Mesenchymal stem cell (in vitro differentiated cells and primary cell): ENCODE results near the gene TBXT. TPM values are rescaled to one million over a fixed set of nuclear protein-coding genes. Genes with fewer than 3 reads are reported as not detected.

Source experiments
- DNase-seq: peaks from one replicate; pipeline ENCODE4 v3.0.0-alpha.2; 2013
- H2AFZ ChIP-seq: one replicate; pipeline ENCODE4 v1.6.1; 2013; ENCODE audit warnings: low read depth, mild to moderate bottlenecking, control low read depth, inconsistent platforms, low read length, moderate library complexity
- H2AK5ac ChIP-seq: 2 replicates; pipeline ENCODE4 v1.6.1; 2013; ENCODE audit warnings: low read length, moderate library complexity, mild to moderate bottlenecking, inconsistent platforms; ENCODE audit not compliant: severe bottlenecking
- H2BK120ac ChIP-seq: one replicate; pipeline ENCODE4 v1.6.1; 2013; ENCODE audit warnings: low read depth, mild to moderate bottlenecking, inconsistent platforms, low read length, moderate library complexity
- H2BK12ac ChIP-seq, 2 experiments: one replicate each; pipeline ENCODE4 v1.6.1; 2013; ENCODE audit warnings: inconsistent platforms in 2 of 2, low read length in 2 of 2, mild to moderate bottlenecking in 2 of 2, moderate library complexity in 2 of 2, control low read depth in 1 of 2
- H2BK15ac ChIP-seq: one replicate; pipeline ENCODE4 v1.6.1; 2013; ENCODE audit warnings: mild to moderate bottlenecking, low read depth, inconsistent platforms; ENCODE audit not compliant: poor library complexity, severe bottlenecking
- H2BK5ac ChIP-seq: 2 replicates; pipeline ENCODE4 v1.6.1; 2013; ENCODE audit warnings: low read depth, mild to moderate bottlenecking, low read length, control low read depth, inconsistent platforms; ENCODE audit not compliant: poor library complexity, severe bottlenecking
- H3K14ac ChIP-seq, 2 experiments: one replicate each; pipeline ENCODE4 v1.6.1; 2013; ENCODE audit warnings: inconsistent platforms in 2 of 2, low read length in 2 of 2, control low read depth in 1 of 2, mild to moderate bottlenecking in 1 of 2, moderate library complexity in 1 of 2
- H3K18ac ChIP-seq, 2 experiments: one replicate each; pipeline ENCODE4 v1.6.1; 2013; ENCODE audit warnings: inconsistent platforms in 2 of 2, low read length in 2 of 2, control low read depth in 1 of 2, low read depth in 1 of 2, mild to moderate bottlenecking in 1 of 2
- H3K23ac ChIP-seq, 2 experiments: one replicate each; pipeline ENCODE4 v1.6.1; 2013; ENCODE audit warnings: inconsistent platforms in 2 of 2, low read length in 2 of 2, mild to moderate bottlenecking in 2 of 2, moderate library complexity in 2 of 2, control low read depth in 1 of 2
- H3K27ac ChIP-seq: 2 replicates; pipeline ENCODE4 v1.5.1; 2013; ENCODE audit warnings: mild to moderate bottlenecking, moderate library complexity, low read length, control low read depth, inconsistent platforms; ENCODE audit not compliant: poor library complexity, severe bottlenecking
- H3K27me3 ChIP-seq, 2 experiments: 2 replicates each; pipeline versions ENCODE4 v1.6.1 to v1.7.0; 2013; ENCODE audit warnings: low read length in 2 of 2, mild to moderate bottlenecking in 2 of 2, moderate library complexity in 2 of 2, control low read depth in 1 of 2, inconsistent platforms in 1 of 2; ENCODE audit not compliant: control insufficient read depth in 1 of 2, insufficient read depth in 1 of 2
- H3K36me3 ChIP-seq, 2 experiments: 2 replicates each; pipeline versions ENCODE4 v1.6.1 to v1.7.0; 2013; ENCODE audit warnings: low read length in 2 of 2, control low read depth in 1 of 2, inconsistent platforms in 1 of 2, low read depth in 1 of 2, mild to moderate bottlenecking in 1 of 2; ENCODE audit not compliant: insufficient read depth in 2 of 2, control insufficient read depth in 1 of 2
- H3K4ac ChIP-seq, 2 experiments: one replicate each; pipeline ENCODE4 v1.6.1; 2013; ENCODE audit warnings: inconsistent platforms in 2 of 2, low read length in 2 of 2, mild to moderate bottlenecking in 2 of 2, moderate library complexity in 2 of 2, control low read depth in 1 of 2, low read depth in 1 of 2
- H3K4me1 ChIP-seq: 2 replicates; pipeline ENCODE4 v1.6.1; 2013; ENCODE audit warnings: low read depth, low read length, control low read depth; ENCODE audit not compliant: control insufficient read depth, insufficient read depth
- H3K4me2 ChIP-seq: 2 replicates; pipeline ENCODE4 v1.6.1; 2013; ENCODE audit warnings: low read length, mild to moderate bottlenecking, inconsistent platforms; ENCODE audit not compliant: poor library complexity, severe bottlenecking
- H3K4me3 ChIP-seq, 2 experiments: 2 replicates each; pipeline versions ENCODE4 v1.5.1 to v1.7.0; 2013; ENCODE audit warnings: low read length in 2 of 2, mild to moderate bottlenecking in 2 of 2, control low read depth in 1 of 2, low read depth in 1 of 2; ENCODE audit not compliant: insufficient read depth in 1 of 2
- H3K79me1 ChIP-seq: replicated peaks from 2 replicates; pipeline ENCODE4 v1.6.1; 2013; ENCODE audit warnings: mild to moderate bottlenecking, control low read depth, low read length, inconsistent platforms; ENCODE audit not compliant: poor library complexity, severe bottlenecking
- H3K9ac ChIP-seq: 2 replicates; pipeline ENCODE4 v1.7.0; 2013; ENCODE audit warnings: mild to moderate bottlenecking, low read length, moderate library complexity
- H3K9me3 ChIP-seq: 2 replicates; pipeline ENCODE4 v1.7.0; 2013; ENCODE audit warnings: mild to moderate bottlenecking, low read length; ENCODE audit not compliant: control insufficient read depth
- H4K8ac ChIP-seq: one replicate; pipeline ENCODE4 v1.6.1; 2013; ENCODE audit warnings: inconsistent platforms, mild to moderate bottlenecking, low read length, moderate library complexity
- H4K91ac ChIP-seq: one replicate; pipeline ENCODE4 v1.6.1; 2013; ENCODE audit warnings: mild to moderate bottlenecking, low read length, inconsistent platforms
- WGBS: methylation state at CpG from one replicate; pipeline ENCODE4 v1.1.7; 2013; ENCODE audit warnings: mixed read lengths; 5-methylcytosine and 5-hydroxymethylcytosine counted together
- small RNA-seq: library from polyadenylated mRNA; stranded (forward); fragments of <200 nt; extraction: miRNeasy Mini kit (QIAGEN cat#:217004); gene quantifications from one replicate; pipeline ENCODE3, GENCODE V24; 2013; ENCODE audit warnings: low read depth

The TBXT gene

DNA sequence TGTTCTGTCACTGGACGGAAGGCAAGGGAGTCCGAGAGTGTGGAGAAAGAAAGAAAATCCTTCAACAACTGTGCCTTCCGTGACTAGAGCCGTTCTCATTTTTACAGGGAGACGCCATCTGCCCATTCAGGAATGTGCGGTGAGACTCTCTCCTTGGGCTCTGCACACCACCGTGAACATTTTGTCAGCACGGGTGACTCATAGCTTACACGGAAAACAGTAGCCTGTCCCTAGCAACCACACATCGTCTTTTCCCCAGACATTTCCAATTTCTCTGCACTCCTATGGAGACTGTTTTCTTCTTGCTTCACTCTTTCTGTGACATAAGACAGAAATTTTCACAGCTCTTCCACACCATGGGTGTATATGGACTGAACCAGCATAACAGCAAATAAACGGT, 55.1 kb downstream of the TBXT start:
- WGBS = 39% methylated on average over 11 of the region's 11 CpGs
- peak overlapping the region; percentile 73 for H3K4me2 ChIP-seq
- no peaks in the 10 kb centered on the region for H3K36me3 ChIP-seq

DNA sequence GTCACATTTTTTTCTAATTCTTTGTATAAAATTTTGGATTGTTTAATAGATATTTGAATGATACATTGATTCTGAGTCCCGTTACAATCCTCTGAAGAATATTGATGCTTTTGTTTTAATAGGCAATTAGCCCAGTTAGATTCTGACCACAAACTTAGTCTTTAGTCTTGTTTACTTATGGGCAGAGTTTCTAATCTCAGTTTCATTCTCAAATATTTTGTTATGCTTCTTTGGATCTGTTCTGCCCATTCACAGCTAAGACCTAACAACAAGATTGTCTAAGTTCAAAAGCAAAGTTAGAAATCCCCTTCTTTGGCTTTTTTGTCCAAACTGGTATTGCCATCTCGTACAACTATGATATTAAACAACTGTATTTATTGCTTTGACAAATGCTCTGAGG, 58.0 kb downstream of the TBXT start:
- Histone ChIP-seq H3K14ac (no peak overlapping the region), H3K4me3 (no peak overlapping the region), H2AFZ (no peak overlapping the region), H3K27ac (no peak overlapping the region), H3K23ac (no peak overlapping the region), H3K9me3 (no peaks in the 10 kb centered on the region), H3K18ac (no peak overlapping the region), H3K4ac (no peak overlapping the region), H3K4me2 (no peak overlapping the region), H3K79me1 (no peaks in the 10 kb centered on the region), H3K9ac (no peak overlapping the region), H2BK120ac (no peak overlapping the region), H3K27me3 (peaks cover 0 to 27% of the 10 kb centered on the region in 2 experiments), H2AK5ac (no peak overlapping the region), H3K4me1 (peaks cover 2% of the 10 kb centered on the region), H3K36me3 (no peaks in the 10 kb centered on the region), H4K91ac (no peak overlapping the region), H2BK15ac (no peak overlapping the region), H4K8ac (no peak overlapping the region), H2BK12ac (no peak overlapping the region), H2BK5ac (no peak overlapping the region)
- no CpG with 5 or more reads among the region's 2 CpGs for WGBS
- no peak for DNase-seq

More for the DNA sequence above, 55.1 kb downstream of the TBXT start:
- no peak overlapping the region for H3K4ac ChIP-seq
- H3K9me3 ChIP-seq = peaks cover 7% of the 10 kb centered on the region
- no peak overlapping the region for H3K23ac ChIP-seq
- no peaks in the 10 kb centered on the region for H3K79me1 ChIP-seq
- no peak overlapping the region for H4K8ac ChIP-seq
- H4K91ac ChIP-seq = no peak overlapping the region
- H2BK5ac ChIP-seq = peak overlapping the region; percentile 39
- peak overlapping the region in 1 of 2 experiments; percentile 10 for H3K4me3 ChIP-seq
- H3K27ac ChIP-seq = peak overlapping the region; percentile 90
- H3K4me1 ChIP-seq = peaks cover 2% of the 10 kb centered on the region
- H2AFZ ChIP-seq = peak overlapping the region; percentile 54
- H3K14ac ChIP-seq = no peak overlapping the region
- no peak overlapping the region for H2BK15ac ChIP-seq
- DNase-seq = peak; percentile 97
- no peak overlapping the region for H2BK120ac ChIP-seq
- H3K18ac ChIP-seq = no peak overlapping the region
- H3K9ac ChIP-seq = peak overlapping the region; percentile 79
- H2BK12ac ChIP-seq = no peak overlapping the region
- no peak overlapping the region for H2AK5ac ChIP-seq
- H3K27me3 ChIP-seq = peaks cover 0 to 17% of the 10 kb centered on the region in 2 experiments

Small RNA genes lying within 50 kb of the gene (small RNA-seq; reads per million reads assigned to genes)
- not detected for gene RNU6-153P
